Measurements from ENCODE around the gene BIN2. TPM values are rescaled to one million over a fixed set of nuclear protein-coding genes. Genes with fewer than 3 reads are reported as not detected.
A peak's percentile ranks its signal among the peaks of the same experiment; 100 is the strongest.

Gene BIN2
- total RNA-seq, 1 donor from 2014 or later, result not detected

DNA sequence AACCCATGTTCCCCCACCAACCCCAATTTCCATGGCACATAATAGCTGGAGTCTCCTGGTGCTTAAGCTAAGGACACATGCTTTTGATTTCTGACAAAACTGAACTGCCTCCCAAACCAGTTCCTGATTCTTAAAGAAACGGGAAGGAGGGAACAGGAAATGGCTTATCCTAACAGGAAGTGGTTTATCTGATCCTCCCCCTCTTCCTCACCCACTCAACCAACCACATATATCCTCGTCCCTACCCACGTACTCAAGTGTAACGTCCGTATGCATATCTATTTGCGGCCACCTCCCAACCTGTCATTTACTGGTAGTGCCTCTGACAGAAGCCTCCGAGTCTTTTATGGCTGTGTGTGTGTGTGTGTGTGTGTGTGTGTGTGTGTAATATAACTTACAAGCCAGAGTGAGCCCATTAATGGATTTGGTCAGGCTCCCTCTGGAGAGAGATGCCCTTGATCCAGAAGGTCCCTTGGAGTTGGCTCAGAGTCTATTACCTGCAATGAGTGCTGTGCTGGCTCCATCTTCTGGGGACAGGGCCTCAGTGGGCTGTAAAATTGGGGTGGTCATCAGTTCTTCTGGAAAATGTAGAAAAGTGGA, 77.6 kb downstream of the BIN2 start:
- TF ChIP-seq, protein P1, sequence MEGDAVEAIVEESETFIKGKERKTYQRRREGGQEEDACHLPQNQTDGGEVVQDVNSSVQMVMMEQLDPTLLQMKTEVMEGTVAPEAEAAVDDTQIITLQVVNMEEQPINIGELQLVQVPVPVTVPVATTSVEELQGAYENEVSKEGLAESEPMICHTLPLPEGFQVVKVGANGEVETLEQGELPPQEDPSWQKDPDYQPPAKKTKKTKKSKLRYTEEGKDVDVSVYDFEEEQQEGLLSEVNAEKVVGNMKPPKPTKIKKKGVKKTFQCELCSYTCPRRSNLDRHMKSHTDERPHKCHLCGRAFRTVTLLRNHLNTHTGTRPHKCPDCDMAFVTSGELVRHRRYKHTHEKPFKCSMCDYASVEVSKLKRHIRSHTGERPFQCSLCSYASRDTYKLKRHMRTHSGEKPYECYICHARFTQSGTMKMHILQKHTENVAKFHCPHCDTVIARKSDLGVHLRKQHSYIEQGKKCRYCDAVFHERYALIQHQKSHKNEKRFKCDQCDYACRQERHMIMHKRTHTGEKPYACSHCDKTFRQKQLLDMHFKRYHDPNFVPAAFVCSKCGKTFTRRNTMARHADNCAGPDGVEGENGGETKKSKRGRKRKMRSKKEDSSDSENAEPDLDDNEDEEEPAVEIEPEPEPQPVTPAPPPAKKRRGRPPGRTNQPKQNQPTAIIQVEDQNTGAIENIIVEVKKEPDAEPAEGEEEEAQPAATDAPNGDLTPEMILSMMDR (IDR thresholded peaks at IDR 0.05), result peak; percentile 26
- Mint-ChIP-seq H3K27me3 (ENCODE audit: low read depth) (no peaks in the 10 kb centered on the region), H3K9me3 (ENCODE audit: low read depth) (no peaks in the 10 kb centered on the region), H3K27ac (ENCODE audit: unreplicated experiment) (no peak overlapping the region), H3K36me3 (ENCODE audit: low read depth) (peaks cover 15% of the 10 kb centered on the region), H3K4me1 (ENCODE audit: low read depth) (peaks cover 9% of the 10 kb centered on the region), H3K4me3 (ENCODE audit: unreplicated experiment) (no peak overlapping the region)
- DNase-seq (ENCODE audit: low spot score), result no peak

DNA sequence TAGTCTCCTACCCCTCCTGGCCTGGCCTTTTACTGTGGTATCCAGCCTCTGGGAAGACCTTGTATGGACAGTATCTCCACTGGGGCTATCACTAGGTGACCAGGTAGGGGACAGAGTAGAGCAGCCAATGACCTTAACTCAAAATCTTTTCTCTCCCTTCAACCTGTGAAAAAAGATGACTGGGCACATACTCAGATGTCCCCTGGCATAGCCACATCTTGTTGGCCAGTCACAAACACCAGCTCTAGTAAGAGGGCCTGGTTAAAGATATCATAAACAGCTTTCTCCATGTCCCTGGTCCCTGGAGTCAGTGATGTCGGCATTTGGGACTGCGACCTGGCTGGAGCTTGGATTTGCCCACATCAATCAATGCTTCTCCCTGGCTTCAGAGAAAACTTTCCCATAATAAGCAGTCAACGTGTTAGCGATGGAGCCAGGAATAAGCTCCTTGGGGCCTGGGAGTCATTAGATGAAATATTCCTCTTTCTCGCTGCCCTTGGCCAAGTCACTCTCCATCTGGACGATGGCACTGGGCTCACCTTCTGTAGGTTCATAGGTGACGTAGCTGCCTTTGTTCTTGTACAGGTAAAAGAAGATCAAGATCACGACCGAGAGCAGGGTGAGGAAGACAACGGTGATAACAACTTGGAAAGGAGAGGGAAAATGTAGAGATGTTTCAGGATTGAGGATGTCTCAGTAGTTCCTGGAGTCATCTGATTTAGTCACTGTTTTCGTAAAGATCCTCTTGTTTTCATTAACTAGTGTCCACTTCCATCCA, 78.3 kb downstream of the BIN2 start:
- no peak overlapping the region for H3K4me3 Mint-ChIP-seq (ENCODE audit: unreplicated experiment)
- peaks cover 15% of the 10 kb centered on the region for H3K4me1 Mint-ChIP-seq (ENCODE audit: low read depth)
- TF ChIP-seq, protein P1 (IDR thresholded peaks at IDR 0.05), result no peak
- peaks cover 15% of the 10 kb centered on the region for H3K36me3 Mint-ChIP-seq (ENCODE audit: low read depth)
- no peak for DNase-seq (ENCODE audit: low spot score)
- no peaks in the 10 kb centered on the region for H3K9me3 Mint-ChIP-seq (ENCODE audit: low read depth)
- H3K27me3 Mint-ChIP-seq (ENCODE audit: low read depth), result no peaks in the 10 kb centered on the region
- no peak overlapping the region for H3K27ac Mint-ChIP-seq (ENCODE audit: unreplicated experiment)

DNA sequence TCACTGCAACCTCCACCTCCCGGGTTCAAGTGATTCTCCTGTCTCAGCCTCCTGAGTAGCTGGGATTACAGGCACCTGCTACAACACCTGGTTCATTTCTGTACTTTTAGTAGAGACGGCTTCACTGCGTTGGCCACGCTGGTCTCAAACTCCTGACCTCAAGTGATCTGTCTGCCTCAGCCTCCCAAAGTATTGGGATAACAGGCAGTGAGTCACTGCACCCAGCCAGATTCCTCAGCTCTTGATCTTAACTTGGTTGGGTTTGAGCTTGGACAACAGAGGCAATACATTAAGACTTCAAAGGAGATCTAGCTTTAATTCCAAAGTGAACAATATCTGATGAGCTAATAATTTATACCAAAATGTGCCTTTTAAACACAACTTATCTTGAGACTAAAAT, 79.7 kb downstream of the BIN2 start:
- H3K36me3 Mint-ChIP-seq (ENCODE audit: low read depth), result peaks cover 15% of the 10 kb centered on the region
- H3K4me1 Mint-ChIP-seq (ENCODE audit: low read depth), result peaks cover 26% of the 10 kb centered on the region
- no peaks in the 10 kb centered on the region for H3K9me3 Mint-ChIP-seq (ENCODE audit: low read depth)
- TF ChIP-seq, protein P1 (IDR thresholded peaks at IDR 0.05), result no peak
- H3K27me3 Mint-ChIP-seq (ENCODE audit: low read depth), result no peaks in the 10 kb centered on the region
- no peak for DNase-seq (ENCODE audit: low spot score)
- H3K27ac Mint-ChIP-seq (ENCODE audit: unreplicated experiment), result no peak overlapping the region
- no peak overlapping the region for H3K4me3 Mint-ChIP-seq (ENCODE audit: unreplicated experiment)

DNA sequence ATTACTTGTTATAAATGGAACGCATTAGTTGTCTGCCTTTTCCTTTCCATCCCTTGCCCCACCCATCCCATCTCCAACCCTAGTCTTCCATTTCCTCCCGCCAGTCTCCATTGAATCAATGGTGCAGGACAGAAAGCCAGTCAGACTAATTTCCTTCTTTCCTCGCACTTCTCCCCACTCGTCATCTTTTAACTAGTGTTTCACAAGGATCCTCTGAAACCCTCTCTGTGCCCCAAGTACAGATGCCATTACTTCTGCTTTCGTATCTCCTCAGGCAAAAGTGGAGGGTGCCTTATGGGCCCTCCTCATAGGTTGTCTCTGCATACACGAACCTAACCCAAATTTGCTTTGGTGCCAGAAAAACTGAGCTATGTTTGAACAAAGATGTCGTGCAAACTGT, 81.1 kb downstream of the BIN2 start:
- H3K4me1 Mint-ChIP-seq (ENCODE audit: low read depth), result peaks cover 32% of the 10 kb centered on the region
- TF ChIP-seq, protein P1 (IDR thresholded peaks at IDR 0.05), result no peak
- H3K36me3 Mint-ChIP-seq (ENCODE audit: low read depth), result peaks cover 15% of the 10 kb centered on the region

DNA sequence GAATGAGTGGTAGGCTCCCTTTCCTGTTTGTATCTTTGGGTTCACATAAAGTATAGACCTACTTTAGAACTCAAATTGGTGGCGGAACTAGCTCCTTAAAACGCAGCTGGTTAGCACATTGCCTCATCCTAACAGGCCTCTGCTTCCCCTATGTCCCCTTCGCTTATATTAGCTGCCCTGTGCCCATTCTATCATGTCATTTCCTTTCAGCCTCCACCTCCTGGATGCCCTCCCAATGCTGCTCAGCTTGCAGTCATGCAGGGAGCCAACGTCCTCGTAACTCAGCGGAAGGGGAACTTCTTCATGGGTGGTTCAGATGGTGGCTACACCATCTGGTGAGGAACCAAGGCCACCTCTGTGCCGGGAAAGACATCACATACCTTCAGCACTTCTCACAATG, 81.9 kb downstream of the BIN2 start:
- no peaks in the 10 kb centered on the region for H3K9me3 Mint-ChIP-seq (ENCODE audit: low read depth)
- peaks cover 34% of the 10 kb centered on the region for H3K4me1 Mint-ChIP-seq (ENCODE audit: low read depth)
- TF ChIP-seq, protein P1 (IDR thresholded peaks at IDR 0.05), result no peak
- no peaks in the 10 kb centered on the region for H3K27me3 Mint-ChIP-seq (ENCODE audit: low read depth)
- H3K27ac Mint-ChIP-seq (ENCODE audit: unreplicated experiment), result no peak overlapping the region
- DNase-seq (ENCODE audit: low spot score), result no peak
- no peak overlapping the region for H3K4me3 Mint-ChIP-seq (ENCODE audit: unreplicated experiment)
- H3K36me3 Mint-ChIP-seq (ENCODE audit: low read depth), result peaks cover 15% of the 10 kb centered on the region

More for the DNA sequence above, 81.1 kb downstream of the BIN2 start:
- no peaks in the 10 kb centered on the region for H3K9me3 Mint-ChIP-seq (ENCODE audit: low read depth)
- H3K27ac Mint-ChIP-seq (ENCODE audit: unreplicated experiment), result no peak overlapping the region
- H3K4me3 Mint-ChIP-seq (ENCODE audit: unreplicated experiment), result no peak overlapping the region
- no peaks in the 10 kb centered on the region for H3K27me3 Mint-ChIP-seq (ENCODE audit: low read depth)
- no peak for DNase-seq (ENCODE audit: low spot score)

All from chondrocyte (in vitro differentiated cells).